Urinary bladder (tissue), 4 donors: ENCODE data around the gene TMEM254. TPM values are rescaled to one million over a fixed set of nuclear protein-coding genes. Genes with fewer than 3 reads are reported as not detected.
"Not testable (repeated sequence)": the region's sequence is repeated elsewhere in the genome, so short reads cannot be mapped to it uniquely, and the experiment has no call there.

Experiments
- DNase-seq: peaks from one replicate; pipeline ENCODE4 v3.0.0-alpha.2; 2015; ENCODE audit errors: extremely low spot score
- H3K27ac ChIP-seq: one replicate; pipeline ENCODE4 v1.5.1; 2013; ENCODE audit warnings: low read depth, mild to moderate bottlenecking, moderate library complexity
- H3K36me3 ChIP-seq: one replicate; pipeline ENCODE4 v1.6.1; 2013; ENCODE audit warnings: mild to moderate bottlenecking, moderate library complexity; ENCODE audit not compliant: insufficient read depth
- H3K4me1 ChIP-seq: one replicate; pipeline ENCODE4 v1.6.1; 2013; ENCODE audit warnings: mild to moderate bottlenecking, moderate library complexity; ENCODE audit not compliant: insufficient read depth
- H3K4me3 ChIP-seq: one replicate; pipeline ENCODE4 v1.5.1; 2013; ENCODE audit warnings: low read depth, low read length
- WGBS: extraction: QIAGEN DNeasy Blood & Tissue Kit; methylation state at CpG from one replicate; pipeline ENCODE4 v1.1.7; 2013; 5-methylcytosine and 5-hydroxymethylcytosine counted together
- polyA plus RNA-seq: library from polyadenylated mRNA; stranded (reverse); fragments of 200-250 nt; gene quantifications from one replicate; pipeline ENCODE4 v1.2.3, GENCODE V29; 2013
- total RNA-seq: library from RNA; depleted of rRNA; stranded (reverse); fragments of >200 nt; gene quantifications from one replicate; pipeline ENCODE4 v1.2.3, GENCODE V29; 2014
- donor health status: healthy with polysubstance abuse.
- donor health status: healthy.

Gene TMEM254
- total and polyA plus RNA-seq, 2 donors, result 14.8 to 18.3 TPM

DNA sequence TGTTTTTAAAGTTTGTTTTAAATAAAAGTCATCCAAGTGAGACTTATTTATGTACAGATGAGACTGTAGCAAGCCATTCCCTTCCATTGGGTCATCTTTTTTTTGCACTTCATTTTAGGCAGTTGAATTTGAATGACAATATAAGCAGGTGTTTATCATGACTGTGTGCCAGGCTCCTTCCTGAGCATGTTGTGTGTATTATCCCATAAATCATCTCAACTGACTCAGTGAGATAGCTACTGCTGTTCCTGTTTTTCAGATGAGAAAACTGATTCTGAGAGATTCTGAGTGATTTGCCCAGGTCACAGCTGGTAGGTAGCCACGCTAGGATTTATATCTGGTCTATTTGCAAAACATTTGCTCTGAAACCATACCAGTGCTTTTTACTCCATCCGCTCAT lies 11.7 kb downstream of the TMEM254 start:
- Histone ChIP-seq H3K36me3 (no peaks in the 10 kb centered on the region), H3K4me1 (no peaks in the 10 kb centered on the region), H3K27ac (no peak overlapping the region), H3K4me3 (no peak overlapping the region)
- whole genome bisulfite sequencing, result 81% methylated on average over 2 of the region's 2 CpGs
- no peak for DNase-seq

DNA sequence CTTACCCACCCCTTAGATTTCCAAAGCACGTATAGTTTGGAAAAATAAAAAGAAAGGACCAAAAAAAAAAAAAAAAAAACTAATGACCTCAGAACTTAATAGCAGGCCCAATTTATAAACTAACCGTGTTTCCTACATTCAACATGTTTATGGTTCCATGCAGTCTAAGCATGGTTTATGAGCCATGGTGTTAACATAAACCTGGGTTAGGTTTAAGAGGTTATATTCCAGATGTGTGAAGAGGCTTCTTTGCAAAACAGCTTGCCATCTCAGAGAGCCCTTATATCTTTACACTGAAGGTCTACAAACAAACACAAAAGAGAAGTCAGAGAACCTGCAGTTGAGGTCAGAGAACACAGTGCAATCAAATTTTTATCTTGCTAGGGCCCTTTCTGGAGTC lies 15.8 kb downstream of the TMEM254 start:
- H3K27ac ChIP-seq, result no peak overlapping the region
- WGBS, result 44% methylated on average over 2 of the region's 2 CpGs
- H3K4me3 ChIP-seq, result no peak overlapping the region
- no peaks in the 10 kb centered on the region for H3K4me1 ChIP-seq
- H3K36me3 ChIP-seq, result no peaks in the 10 kb centered on the region
- no peak for DNase-seq

- 90% methylated on average over 2 of the region's 2 CpGs for WGBS
These were observed 19.8 kb downstream of the TMEM254 start for GRCh38 chr10:80098272-80098671.

GRCh38 chr10:80099295-80099694 lies 20.8 kb downstream of the TMEM254 start:
- DNase-seq, H3K27ac ChIP-seq, H3K4me1 ChIP-seq, H3K4me3 ChIP-seq, H3K36me3 ChIP-seq: not testable (repeated sequence)
- WGBS, result 81% methylated on average over 8 of the region's 8 CpGs

More at GRCh38 chr10:80098272-80098671, 19.8 kb downstream of the TMEM254 start:
- DNase-seq, H3K36me3 ChIP-seq, H3K4me1 ChIP-seq, H3K4me3 ChIP-seq, H3K27ac ChIP-seq: not testable (repeated sequence)

GRCh38 chr10:80100116-80100515 lies 21.7 kb downstream of the TMEM254 start:
- 94% methylated on average over 9 of the region's 9 CpGs for WGBS
- DNase-seq, result no peak
- no peaks in the 10 kb centered on the region for H3K36me3 ChIP-seq
- no peak overlapping the region for H3K4me3 ChIP-seq
- H3K27ac ChIP-seq, result no peak overlapping the region
- H3K4me1 ChIP-seq, result no peaks in the 10 kb centered on the region

DNA sequence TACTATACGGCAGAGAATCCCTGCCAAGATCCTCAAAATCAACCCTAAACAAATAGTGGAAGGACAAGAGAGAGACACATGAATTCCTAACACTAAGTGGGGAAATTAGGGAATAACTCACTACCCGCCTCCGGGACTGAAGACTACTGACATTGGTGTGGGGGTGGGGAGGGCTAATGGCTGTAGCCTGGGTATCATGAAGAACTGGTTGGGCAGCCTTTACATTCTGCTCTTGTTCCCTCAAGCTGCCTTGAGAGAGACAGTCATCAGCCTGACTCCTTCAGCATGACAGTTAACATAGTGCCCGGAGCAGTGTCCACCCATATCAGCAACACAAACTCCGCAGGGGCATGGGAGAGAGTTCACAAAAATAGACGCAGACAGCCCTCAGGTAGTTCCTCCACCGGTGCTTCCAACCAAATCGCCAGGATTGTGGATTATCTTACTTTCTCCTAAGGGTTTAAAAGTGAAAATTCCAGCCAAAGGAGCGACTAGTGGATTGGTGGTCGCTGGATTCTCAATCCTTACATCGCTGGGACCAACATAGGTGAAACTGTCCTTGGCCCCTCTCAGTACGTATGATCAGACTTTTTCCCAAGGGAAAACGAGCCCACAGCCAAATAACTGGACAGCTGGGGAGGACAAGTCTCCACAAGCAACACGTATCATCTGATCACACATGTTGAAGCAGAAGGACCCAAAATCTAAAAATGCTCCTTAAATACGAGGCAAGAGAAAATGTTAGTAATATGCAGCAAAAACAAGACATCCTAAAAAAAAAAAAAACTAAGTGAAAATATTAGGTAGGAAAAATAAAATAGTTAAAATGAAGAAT lies 22.6 kb downstream of the TMEM254 start:
- no peak overlapping the region for H3K4me3 ChIP-seq
- no peaks in the 10 kb centered on the region for H3K36me3 ChIP-seq
- no peak overlapping the region for H3K27ac ChIP-seq
- DNase-seq, result no peak
- 77% methylated on average over 15 of the region's 15 CpGs for WGBS
- H3K4me1 ChIP-seq, result no peaks in the 10 kb centered on the region

DNA sequence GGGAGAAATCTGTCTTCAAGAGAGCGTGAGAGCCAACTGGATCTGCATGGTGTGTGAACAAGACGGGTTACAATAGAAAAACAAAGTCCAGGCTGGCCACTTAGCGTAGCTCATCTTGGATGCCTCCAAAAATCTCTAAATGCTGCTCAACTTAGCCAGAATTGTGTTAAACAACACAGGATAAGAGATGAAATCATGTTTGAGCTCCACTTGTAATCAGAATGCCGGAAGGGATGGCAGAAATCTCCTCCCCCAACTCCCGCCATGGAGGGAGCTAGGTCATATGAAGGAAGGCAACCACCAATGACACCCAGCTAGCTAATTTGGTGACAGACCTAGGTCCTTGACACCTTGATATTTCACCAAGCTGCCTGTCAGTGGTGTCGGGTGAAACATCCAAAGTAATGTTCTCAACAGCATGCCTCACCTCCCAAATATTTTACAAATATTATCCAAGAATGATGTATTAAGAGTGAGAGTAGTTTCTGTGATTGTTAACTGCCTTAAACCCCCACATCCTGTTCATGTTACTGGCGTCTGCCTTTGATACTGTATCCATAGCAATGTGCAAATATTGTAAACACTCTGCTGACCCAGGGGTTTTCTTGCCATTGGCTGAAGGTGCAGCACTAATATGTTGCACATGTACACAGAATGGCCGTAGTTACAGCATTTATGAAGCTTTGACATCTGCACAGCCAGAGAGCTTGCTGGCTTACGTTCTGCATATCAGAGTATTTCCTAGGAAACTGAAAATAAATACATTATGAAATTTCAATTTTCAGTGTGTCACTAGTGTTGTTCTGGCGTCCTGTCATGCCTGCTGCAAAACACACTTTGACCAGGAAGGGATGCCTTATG lies 25.8 kb downstream of the TMEM254 start:
- Histone ChIP-seq H3K4me3 (no peak overlapping the region), H3K27ac (no peak overlapping the region), H3K4me1 (no peaks in the 10 kb centered on the region), H3K36me3 (no peaks in the 10 kb centered on the region)
- peak; percentile 65 for DNase-seq
- 25% methylated on average over 10 of the region's 10 CpGs for WGBS

DNA sequence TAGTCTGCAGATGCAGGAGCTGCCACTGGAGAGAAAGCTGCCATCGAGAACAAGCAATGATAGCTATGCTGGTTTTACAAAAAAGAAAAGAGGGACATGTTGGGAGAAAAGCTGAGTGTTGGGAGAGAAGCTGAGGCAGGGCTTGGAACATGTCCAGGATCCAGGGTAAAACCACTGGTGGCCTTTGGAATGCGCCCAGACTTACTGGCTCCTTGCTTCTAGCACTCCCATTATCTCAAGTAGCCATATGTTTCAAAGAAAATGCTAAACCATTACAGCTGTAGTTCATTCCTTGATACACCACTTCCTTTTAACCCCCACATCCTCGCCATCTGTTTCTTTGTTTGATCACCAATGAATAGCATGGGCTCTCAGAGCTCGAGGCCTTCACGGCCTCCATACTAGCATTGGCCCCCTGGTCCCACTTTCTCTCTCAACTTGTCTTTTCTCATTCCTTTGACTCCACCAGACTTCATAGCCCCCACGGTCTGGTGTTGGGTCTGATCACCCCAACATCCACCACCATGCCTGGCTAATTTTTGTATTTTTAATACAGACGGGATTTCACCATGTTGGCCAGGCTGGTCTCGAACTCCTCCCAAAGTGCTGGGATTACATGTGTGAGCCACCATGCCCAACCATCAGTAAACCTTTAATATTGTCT lies 30.2 kb downstream of the TMEM254 start:
- no peaks in the 10 kb centered on the region for H3K4me1 ChIP-seq
- 80% methylated on average over 8 of the region's 8 CpGs for WGBS
- no peak overlapping the region for H3K27ac ChIP-seq
- H3K4me3 ChIP-seq, result no peak overlapping the region
- DNase-seq, result no peak
- no peaks in the 10 kb centered on the region for H3K36me3 ChIP-seq

- H3K27ac ChIP-seq, result no peak overlapping the region
- no peaks in the 10 kb centered on the region for H3K4me1 ChIP-seq
- no peaks in the 10 kb centered on the region for H3K36me3 ChIP-seq
- H3K4me3 ChIP-seq, result no peak overlapping the region
- DNase-seq, result no peak
- WGBS, result 91% methylated on average over 1 of the region's 1 CpG
These were observed 32.5 kb downstream of the TMEM254 start for GRCh38 chr10:80110986-80111385.

DNA sequence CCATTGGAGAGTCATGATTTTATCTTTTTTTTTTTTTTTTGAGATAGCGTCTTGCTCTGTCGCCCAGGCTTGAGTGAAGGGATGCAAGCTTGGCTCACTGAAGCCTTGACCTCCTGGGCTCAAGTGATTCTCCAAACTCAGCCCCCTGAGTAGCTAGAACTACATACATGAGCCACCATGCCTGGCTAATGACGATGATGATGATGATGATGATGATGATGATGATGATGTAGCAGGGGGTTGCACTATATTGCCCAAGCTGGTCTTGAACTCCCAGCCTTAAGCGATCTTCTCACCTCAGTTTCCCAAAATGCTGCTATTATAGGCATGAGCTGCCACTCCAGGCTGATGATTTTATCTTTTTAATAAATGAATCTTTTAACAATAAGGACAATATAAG lies 40.2 kb downstream of the TMEM254 start:
- DNase-seq, result no peak
- 74% methylated on average over 4 of the region's 4 CpGs for WGBS

DNA sequence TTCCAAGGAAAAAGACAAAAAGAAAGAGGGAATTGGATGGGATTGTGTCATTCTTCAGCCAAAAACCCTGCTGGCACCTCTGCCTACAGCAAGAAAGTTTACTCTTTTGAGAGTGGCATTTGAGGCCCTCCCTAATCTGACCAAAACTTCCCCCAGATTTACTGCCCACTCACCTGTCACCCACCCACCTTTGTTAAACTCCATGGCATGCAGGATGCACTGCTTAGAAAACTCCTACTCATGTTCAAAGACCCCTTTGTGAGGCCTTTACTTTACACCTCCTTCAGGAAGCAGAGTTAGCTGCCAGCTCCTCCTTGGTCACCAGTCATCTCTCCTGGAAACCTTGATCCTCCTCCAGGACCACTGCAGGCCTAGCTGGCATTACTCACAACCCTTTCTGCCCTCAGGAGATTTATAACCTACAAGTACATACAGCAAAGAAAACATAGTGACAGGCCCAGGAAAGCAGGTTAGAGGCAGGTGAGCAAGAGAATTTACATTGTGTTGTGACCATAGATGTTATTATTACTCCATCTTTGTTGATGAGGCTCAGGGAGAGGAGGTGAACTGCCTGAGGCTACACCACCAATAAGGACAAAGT lies 43.7 kb downstream of the TMEM254 start:
- no peaks in the 10 kb centered on the region for H3K36me3 ChIP-seq
- no peak overlapping the region for H3K4me3 ChIP-seq
- DNase-seq, result no peak
- no peaks in the 10 kb centered on the region for H3K4me1 ChIP-seq
- H3K27ac ChIP-seq, result no peak overlapping the region

More for the DNA sequence above, 40.2 kb downstream of the TMEM254 start:
- Histone ChIP-seq H3K36me3 (no peaks in the 10 kb centered on the region), H3K27ac (no peak overlapping the region), H3K4me1 (no peaks in the 10 kb centered on the region), H3K4me3 (no peak overlapping the region)

DNA sequence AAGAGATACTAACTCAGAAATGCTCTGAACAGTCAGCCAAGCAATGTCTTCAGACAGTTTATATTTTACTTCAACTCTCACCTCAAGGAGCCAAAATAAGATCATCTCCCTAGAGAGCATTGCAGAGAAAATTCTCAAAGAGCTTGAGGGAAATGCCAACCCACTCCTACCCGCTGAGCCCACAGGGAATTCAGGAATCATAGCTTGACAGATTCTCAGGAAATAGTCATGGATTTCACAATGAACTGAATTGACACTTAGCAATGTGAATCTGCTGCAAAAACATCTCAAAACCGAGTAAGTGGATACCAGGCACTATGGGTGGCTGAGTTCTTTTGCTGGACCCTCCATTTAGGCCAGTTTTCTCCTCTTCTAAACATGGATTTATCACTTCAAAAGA lies 44.3 kb downstream of the TMEM254 start:
- Histone ChIP-seq H3K27ac (no peak overlapping the region), H3K4me3 (no peak overlapping the region), H3K4me1 (no peaks in the 10 kb centered on the region), H3K36me3 (no peaks in the 10 kb centered on the region)
- no peak for DNase-seq
- WGBS, result 71% methylated on average over 2 of the region's 2 CpGs

GRCh38 chr10:80126876-80127275 lies 48.4 kb downstream of the TMEM254 start:
- Histone ChIP-seq H3K4me1 (no peaks in the 10 kb centered on the region), H3K4me3 (no peak overlapping the region), H3K36me3 (no peaks in the 10 kb centered on the region), H3K27ac (no peak overlapping the region)
- WGBS, result 70% methylated on average over 4 of the region's 4 CpGs
- no peak for DNase-seq
